SK-N-MC (cell line): ENCODE data around the gene BTG4.

ENCODE experiments used
- EZH2 ChIP-seq: fragments of 200-600 bp; sonication (generic); IDR thresholded peaks from one replicate; pipeline ENCODE4 v1.6.1; 2017; ENCODE audit warnings: antibody characterized with exemption
- FOXP2 ChIP-seq: optimal IDR thresholded peaks from 2 replicates; pipeline ENCODE3; 2011; ENCODE audit warnings: mild to moderate bottlenecking, moderate library complexity; ENCODE audit not compliant: insufficient read depth; ENCODE audit errors: extremely low read length, control extremely low read depth
- POLR2AphosphoS5 ChIP-seq: IDR thresholded peaks from 2 replicates; pipeline ENCODE4 v1.6.1; 2012; ENCODE audit warnings: mild to moderate bottlenecking, low read depth, low read length, borderline replicate concordance

GRCh38 chr11:111537336-111537860 lies 25.2 kb upstream of the BTG4 start:
- TF ChIP-seq EZH2 = no peak
- no peak for TF ChIP-seq POLR2AphosphoS5
- no peak for TF ChIP-seq FOXP2
